ENCODE data around the gene KDM4F. TPM values are rescaled to one million over a fixed set of nuclear protein-coding genes. Genes with fewer than 3 reads are reported as not detected.

KDM4F gene
- total RNA-seq: not detected in 2 replicates

DNA sequence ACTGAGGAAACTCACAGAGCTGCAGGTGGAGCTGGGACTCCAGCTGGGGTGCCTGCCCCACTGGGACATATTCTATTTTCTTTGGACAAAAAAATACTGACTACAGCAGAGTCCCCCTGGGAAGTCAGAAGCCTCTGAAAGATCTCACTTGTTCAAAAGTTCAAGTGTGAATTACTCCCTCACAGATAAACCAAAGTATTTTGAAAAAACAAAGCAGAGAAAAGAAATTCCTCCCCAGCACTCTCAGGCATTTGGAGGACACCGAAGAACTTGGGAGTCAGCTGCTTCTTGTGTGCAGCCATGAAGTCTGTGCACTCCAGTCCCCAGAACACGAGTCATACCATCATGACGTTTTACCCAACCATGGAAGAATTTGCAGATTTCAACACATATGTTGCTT, at the start of gene KDM4F:
Gene KDM4F, plus strand, starts transcription at position 301 of the 400 bp plus-strand sequence.

GRCh38 chr11:95024958-95025357, 24.3 kb upstream of the KDM4F start, which contains the start of gene KDM4E:
TSS of gene KDM4E (plus strand) at chr11:95025258. CDS start at chr11:95025558, 300 bp downstream.

GRCh38 chr11:95066716-95067038, 17.5 kb downstream of the KDM4F start, which contains the start of gene SRSF8:
TSS of gene SRSF8 (plus strand) at chr11:95066919. CDS start at chr11:95067227, 308 bp downstream.

GRCh38 chr11:95089620-95090542, 40.7 kb downstream of the KDM4F start, which contains the start of gene ENDOD1:
TSS of gene ENDOD1 (plus strand) at chr11:95089846. CDS start at chr11:95089928, 82 bp downstream.

Other genes with a start within 250 kb of the KDM4F start
- gene CWC15, start 75.9 kb upstream of the KDM4F start, total RNA-seq: 38.4 and 40.1 TPM in 2 replicates
- gene KDM4D, start 75.7 kb upstream of the KDM4F start, total RNA-seq: 0.17 and 0.33 TPM in 2 replicates
- not detected in 2 replicates for gene KDM4E, start 24.2 kb upstream of the KDM4F start, total RNA-seq
- 19.7 and 28.9 TPM in 2 replicates for gene SRSF8, start 17.5 kb downstream of the KDM4F start, total RNA-seq
- gene ENDOD1, start 40.4 kb downstream of the KDM4F start, total RNA-seq: 89.2 and 113 TPM in 2 replicates
- gene SESN3, start 181.8 kb downstream of the KDM4F start, total RNA-seq: 28.6 and 32.7 TPM in 2 replicates

Data from dermis lymphatic vessel endothelial cell (primary cell).